Effector CD8-positive, alpha-beta T cell (primary cell): Measurements from ENCODE around the gene SLC25A30.
"Not testable (repeated sequence)": the region's sequence is repeated elsewhere in the genome, so short reads cannot be mapped to it uniquely, and the experiment has no call there.

ENCODE experiments used
- DNase-seq: peaks from one replicate; lab custom pipeline; 2025; lab: John Stamatoyannopoulos, UW

Gene SLC25A30

DNA sequence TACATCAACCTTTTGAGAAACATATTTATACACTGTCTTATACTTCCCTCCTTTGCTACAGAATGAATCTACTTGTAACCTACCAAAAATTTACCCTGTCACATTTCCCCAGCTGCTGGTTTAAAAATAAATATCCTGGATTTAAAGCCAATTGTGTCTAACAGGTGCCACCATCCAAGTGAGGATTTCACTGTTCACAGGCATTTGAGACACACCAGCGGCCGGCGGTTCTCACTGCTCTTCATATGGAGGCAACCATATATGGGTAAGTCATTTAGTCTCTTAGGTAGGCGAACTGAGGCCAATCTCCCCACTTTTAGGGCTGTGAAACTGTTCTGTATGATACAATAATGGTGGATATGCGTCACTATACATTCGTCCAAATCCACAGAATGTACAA lies 26.2 kb downstream of the SLC25A30 start:
- DNase-seq, result no peak

DNA sequence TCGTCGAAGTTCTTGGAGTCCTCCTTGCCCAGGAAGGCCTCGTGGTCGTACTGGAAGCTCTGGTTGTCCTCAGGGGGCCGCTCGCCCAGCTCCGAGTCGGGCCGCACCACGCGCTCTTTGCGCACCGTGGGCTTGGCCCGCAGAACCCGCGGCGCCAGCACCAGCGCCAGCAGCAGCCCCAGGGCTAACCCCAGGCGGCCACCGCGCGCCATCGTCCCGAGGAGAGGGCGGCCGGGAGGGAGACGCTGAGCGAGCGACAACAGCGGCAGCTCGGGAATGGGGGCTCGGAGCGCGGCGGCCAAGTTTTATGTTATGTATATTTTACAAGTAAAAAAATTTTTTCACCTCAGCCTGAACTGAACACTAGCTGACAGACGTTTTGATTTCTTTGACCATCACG lies 27.0 kb downstream of the SLC25A30 start:
- DNase-seq, result not testable (repeated sequence)

- DNase-seq, result not testable (repeated sequence)
These were observed 27.8 kb downstream of the SLC25A30 start for GRCh38 chr13:45390348-45390747.

DNA sequence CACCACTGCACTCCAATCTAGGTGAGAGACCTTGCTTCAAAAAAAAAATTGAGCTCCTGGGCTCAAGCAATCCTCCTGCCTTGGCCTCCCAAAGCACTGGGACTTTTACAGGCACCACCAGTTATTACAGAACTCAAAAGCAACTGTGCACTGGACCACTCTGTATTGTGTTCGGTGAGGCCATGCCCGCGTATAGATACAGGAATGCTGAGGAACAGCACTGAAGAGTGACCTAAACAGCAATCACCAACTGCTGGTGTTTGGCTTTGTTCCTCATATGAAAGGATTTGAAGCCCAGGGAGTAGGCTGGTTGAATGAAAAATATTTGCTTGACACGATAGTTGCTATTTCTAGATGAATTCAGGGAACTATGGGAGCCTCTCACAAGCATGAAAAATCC lies 29.5 kb downstream of the SLC25A30 start:
- DNase-seq, result no peak

DNA sequence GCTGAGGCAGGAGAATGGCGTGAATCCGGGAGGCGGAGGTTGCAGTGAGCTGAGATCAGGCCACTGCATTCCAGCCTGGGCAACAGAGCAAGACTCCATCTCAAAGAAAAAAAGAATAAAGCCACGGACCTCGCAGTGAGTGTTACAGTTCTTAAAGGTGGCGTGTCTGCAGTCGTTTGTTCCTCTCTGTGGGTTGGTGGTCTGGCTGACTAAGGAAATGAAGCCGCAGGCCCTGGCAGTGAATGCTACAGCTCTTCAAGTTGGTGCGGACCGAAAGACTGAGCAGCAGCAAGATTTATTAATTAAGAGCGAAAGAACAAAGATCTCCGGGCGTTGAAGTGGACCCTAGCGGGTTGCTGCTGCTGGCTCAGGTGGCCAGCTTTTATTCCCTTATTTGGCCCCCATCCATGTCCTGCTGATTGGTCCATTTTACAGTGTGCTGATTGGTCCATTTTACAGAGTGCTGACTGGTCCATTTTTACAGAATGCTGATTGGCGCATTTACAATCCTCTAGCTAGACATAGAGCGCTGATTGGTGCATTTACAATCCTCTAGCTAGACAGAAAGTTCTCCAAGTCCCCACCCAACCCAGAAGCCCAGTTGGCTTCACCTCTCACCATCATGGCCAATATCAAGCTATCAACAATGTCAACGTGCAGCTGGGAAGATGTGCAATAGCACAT lies 31.1 kb downstream of the SLC25A30 start:
- not testable (repeated sequence) for DNase-seq

DNA sequence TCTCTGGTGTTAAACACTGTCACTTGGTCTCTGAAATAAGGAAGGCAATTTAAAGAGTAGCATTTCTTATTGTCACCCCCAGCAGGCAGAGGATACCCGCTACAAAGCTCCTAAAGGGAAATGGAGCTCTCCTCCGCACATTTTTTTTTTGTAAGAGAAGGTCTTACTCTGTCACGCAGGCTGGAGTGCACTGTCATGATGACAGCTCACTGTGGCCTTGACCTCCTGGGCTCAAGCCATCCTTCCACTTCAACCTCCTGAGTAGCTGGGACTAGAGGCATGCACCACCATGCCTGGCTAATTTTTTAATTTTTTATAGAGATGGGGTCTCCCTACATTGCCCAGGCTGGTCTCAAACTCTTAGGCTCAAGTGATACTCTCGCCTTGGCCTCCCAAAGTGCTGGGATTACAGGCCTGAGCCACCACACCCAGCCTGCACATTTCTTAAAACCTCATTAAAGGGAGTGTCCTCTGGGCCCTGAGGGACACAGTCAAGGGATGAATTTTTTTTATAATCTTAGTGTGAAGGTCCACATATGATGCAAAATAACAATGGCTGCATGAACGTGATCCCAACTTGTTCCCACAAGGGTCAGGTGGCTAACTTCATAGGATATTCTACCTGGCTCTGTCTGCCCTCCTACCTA lies 32.1 kb downstream of the SLC25A30 start:
- DNase-seq, result no peak

- no peak for DNase-seq
These were observed 32.9 kb downstream of the SLC25A30 start for GRCh38 chr13:45385320-45385719.

DNA sequence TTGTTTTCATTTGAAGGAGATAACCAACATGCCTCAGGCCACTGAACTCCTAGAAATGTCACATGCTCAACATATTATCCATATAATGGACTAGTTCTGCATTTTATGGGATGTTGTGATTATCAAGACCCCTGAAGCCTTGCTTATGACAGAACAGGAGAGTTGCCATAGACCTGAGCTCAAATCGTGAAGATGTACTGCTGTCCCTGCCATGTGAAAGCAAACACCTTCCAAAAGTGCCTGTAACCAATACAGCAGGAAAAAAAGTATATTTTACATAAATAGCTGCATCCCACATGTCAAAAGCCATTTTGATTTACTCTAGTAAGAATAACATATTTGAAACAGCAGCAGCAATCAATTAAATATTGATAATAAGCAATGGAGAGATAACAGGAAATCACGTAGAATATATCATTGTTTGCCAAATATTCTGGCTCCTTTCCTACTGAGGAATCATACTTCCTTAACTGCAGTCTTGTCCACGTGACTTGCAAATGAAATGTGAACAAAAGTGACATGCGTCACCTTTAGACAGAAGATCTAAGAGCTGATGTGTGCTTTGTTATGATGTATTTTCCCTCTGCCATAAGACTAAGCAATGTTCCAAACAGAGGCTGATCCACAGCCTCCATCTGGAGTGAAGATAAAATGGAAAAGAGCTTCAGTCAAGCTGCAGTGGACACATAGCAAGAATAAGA lies 33.5 kb downstream of the SLC25A30 start:
- DNase-seq, result no peak

- DNase-seq, result not testable (repeated sequence)
These were observed 35.4 kb downstream of the SLC25A30 start for GRCh38 chr13:45382739-45383138.

GRCh38 chr13:45381196-45381595 lies 37.0 kb downstream of the SLC25A30 start:
- DNase-seq, result no peak

- DNase-seq, result not testable (repeated sequence)
These were observed 37.5 kb downstream of the SLC25A30 start for GRCh38 chr13:45380708-45381107.

GRCh38 chr13:45379516-45379915 lies 38.7 kb downstream of the SLC25A30 start:
- DNase-seq, result not testable (repeated sequence)

GRCh38 chr13:45378786-45379185 lies 39.4 kb downstream of the SLC25A30 start:
- DNase-seq, result not testable (repeated sequence)

DNA sequence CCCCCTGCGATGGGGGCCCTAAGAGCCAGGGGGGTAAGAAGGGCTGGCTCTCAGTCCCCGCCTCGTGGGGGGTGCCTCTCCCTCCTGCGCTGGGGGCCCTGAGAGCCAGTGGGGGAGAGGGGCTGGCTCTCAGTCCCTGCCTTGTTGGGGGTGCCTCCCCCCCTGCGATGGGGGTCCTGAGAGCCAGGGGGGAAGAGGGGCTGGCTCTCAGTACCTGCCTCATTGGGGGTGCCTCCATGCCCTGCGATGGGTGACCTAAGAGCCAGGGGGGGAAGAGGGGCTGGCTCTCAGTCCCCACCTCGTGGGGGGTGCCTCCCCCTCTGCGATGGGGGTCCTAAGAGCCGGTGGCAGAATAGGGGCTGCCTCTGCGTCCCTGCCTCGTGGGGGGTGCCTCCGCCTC lies 40.9 kb downstream of the SLC25A30 start:
- not testable (repeated sequence) for DNase-seq

DNA sequence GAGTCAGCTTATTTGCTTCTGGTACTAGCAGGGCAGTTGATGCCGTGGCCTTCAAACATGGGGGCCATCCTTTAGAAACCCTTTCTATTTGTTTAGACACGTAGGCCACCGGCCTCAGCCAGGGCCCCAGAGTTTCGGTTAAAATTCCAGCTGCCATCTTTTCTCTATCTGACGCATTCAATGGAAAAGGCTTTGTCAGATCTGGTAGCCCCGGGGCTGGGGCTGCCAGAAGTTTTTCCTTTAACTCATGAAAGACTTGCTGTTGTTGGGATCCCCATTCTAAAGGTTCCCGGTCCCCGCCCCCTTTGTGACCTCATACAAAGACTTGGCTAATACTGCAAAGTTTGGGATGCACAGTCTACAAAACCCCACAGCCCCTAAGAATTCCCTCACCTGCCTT lies 41.5 kb downstream of the SLC25A30 start:
- DNase-seq, result not testable (repeated sequence)

- no peak for DNase-seq
These were observed 43.3 kb downstream of the SLC25A30 start for GRCh38 chr13:45374917-45375316.

GRCh38 chr13:45373162-45373547 lies 45.0 kb downstream of the SLC25A30 start:
- DNase-seq, result no peak

DNA sequence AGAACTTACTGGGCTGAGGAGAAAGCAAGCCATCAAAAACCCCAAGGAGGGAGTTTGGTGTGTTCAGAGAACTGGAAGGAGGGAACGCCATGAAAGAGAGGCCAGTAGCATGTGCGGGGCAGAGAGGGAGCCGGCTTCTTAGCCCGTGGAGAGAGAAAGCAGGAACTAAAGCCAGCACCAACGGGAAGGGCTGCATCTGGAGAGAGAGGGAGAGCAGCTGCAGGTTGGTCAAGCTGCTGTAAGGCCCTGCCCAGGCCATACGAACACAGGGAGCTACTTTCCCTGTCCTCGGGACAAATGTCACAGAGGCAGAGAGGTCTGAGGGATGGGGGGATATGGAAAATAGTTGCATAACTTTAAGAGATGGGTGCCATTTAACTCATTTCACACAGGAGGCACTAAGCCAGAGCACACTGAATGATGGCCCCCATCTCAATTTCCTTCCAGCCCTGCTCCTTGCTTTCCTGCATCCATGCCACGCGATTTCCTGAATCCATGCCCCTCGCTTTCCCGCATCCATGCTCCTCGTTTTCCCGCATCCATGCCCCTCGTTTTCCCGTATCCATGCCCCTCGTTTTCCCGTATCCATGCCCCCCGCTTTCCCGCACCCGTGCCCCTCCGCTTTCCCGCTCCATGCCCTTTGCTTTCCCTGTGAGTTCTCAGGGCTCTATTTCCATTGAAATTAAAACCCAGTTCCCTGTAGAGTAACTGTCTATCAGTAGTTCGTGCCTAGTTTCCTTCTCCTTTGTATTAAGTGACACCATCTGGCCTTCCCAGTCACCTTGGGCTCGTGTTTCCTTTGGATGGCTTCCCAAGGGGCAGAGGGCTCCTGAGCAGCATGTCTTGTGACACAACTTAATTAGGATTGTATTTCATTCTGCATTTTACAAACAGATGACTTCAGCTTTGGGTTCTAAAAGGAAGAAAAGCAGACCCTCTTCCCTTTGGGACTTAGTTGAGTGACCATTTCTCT lies 45.7 kb downstream of the SLC25A30 start:
- DNase-seq, result no peak

DNA sequence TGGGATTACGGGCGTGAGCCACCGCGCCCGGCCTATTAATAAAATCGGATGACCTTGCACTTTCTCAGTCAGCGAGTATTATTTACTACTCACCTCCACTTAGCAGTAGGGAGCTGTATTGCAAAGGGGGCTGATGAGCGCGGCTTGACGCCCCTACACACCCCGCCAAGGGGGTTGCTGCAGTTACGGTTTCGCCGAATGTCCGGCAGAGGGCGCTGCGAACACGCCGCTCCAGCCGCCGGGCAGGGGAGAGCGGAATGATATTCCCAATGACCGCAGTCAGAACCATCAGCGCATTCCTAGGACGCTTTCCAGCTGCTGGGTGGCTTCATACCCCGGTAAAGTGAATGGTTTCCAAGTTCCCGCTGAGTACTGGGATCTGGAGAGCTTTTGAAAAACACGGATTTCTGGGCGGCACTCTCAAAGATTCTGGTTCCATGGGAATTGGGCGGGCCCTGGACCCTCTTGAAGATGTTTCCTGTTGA lies 47.2 kb downstream of the SLC25A30 start:
- peak; percentile 53 for DNase-seq

GRCh38 chr13:45369116-45369515 lies 49.1 kb downstream of the SLC25A30 start:
- no peak for DNase-seq

DNA sequence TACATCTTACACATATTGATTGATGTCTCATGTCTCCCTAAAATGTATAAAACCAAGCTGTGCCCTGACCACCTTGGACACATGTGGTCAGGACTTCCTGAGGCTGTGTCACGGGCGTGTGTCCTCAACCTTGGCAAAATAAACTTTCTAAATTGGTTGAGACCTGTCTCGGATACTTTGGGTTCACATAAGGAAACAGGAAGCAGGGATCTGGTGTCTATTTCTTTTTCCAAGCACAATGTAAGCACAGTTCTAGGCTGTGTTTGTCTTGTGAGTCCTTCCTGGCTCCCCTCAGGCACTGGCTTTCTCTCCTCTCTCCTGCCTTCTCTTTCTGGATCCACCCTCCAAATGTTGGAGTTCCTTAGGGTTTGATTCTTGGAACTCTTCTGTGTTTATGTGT lies 49.6 kb downstream of the SLC25A30 start:
- DNase-seq, result no peak

DNA sequence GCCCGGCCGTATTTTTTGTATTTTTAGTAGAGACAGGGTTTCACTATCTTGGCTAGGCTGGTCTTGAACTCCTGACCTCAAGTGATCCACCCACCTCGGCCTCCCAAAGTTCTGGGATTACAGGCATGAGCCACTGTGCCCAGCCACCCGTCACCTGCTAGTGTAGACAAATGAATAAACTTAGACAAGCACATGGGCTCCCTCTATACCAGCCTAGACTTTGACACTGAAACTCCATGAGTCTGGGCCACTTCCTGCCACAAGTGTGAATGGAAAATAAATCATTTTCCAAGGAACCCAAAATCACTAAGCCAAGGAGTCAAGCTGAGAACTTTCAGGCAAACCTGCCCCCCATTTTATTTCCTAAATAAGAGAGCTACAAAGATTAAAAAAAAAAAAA lies 50.2 kb downstream of the SLC25A30 start:
- no peak for DNase-seq
